Lung (tissue), 12 donors: ENCODE measurements around the gene DSN1. TPM values are rescaled to one million over a fixed set of nuclear protein-coding genes. Genes with fewer than 3 reads are reported as not detected.

ENCODE experiments used
- ATAC-seq: fragments of 200-7000 bp; cut with Tn5 transposase; one replicate; pipeline ENCODE4 v1.9.1; 2020; ENCODE audit warnings: moderate number of reproducible peaks; ENCODE audit not compliant: insufficient read depth, low FRiP score
- DNase-seq, 3 donors: peaks; one replicate each; pipeline ENCODE4 v3.0.0-alpha.2; 2013 to 2017
- H3K27ac ChIP-seq, 2 donors: one replicate each; pipeline ENCODE4 v1.5.1; 2013; ENCODE audit warnings: mild to moderate bottlenecking in 2 of 2, moderate library complexity in 2 of 2, control low read depth in 1 of 2, inconsistent platforms in 1 of 2, low read depth in 1 of 2, low read length in 1 of 2
- H3K27me3 ChIP-seq, 3 donors: one replicate each; pipeline ENCODE4 v1.5.1; 2013; ENCODE audit warnings: low read length in 2 of 3; ENCODE audit not compliant: control insufficient read depth in 3 of 3, insufficient read depth in 3 of 3
- H3K36me3 ChIP-seq, 4 donors: one replicate each; pipeline ENCODE4 v1.5.1; 2013; ENCODE audit warnings: low read length in 4 of 4, mild to moderate bottlenecking in 1 of 4, moderate library complexity in 1 of 4; ENCODE audit not compliant: control insufficient read depth in 4 of 4, insufficient read depth in 4 of 4
- H3K4me1 ChIP-seq, 5 donors: one replicate each; pipeline ENCODE4 v1.5.1; 2013; ENCODE audit warnings: low read length in 5 of 5, mild to moderate bottlenecking in 2 of 5, moderate library complexity in 1 of 5; ENCODE audit not compliant: control insufficient read depth in 5 of 5, insufficient read depth in 5 of 5
- H3K4me3 ChIP-seq: one replicate; pipeline ENCODE4 v1.5.1; 2013; ENCODE audit warnings: mild to moderate bottlenecking, control low read depth, moderate library complexity
- H3K9ac ChIP-seq, 2 donors: one replicate each; pipeline ENCODE4 v1.5.1; 2013; ENCODE audit warnings: low read length in 2 of 2, control low read depth in 1 of 2; ENCODE audit not compliant: insufficient read depth in 1 of 2
- H3K9me3 ChIP-seq, 4 donors: one replicate each; pipeline ENCODE4 v1.5.1; 2013; ENCODE audit warnings: low read length in 3 of 4, mild to moderate bottlenecking in 1 of 4, moderate library complexity in 1 of 4; ENCODE audit not compliant: control insufficient read depth in 4 of 4, insufficient read depth in 3 of 4
- WGBS, 2 donors: extraction: QIAGEN DNeasy Blood & Tissue Kit; methylation state at CpG; one replicate each; pipeline ENCODE4 v1.1.7; 2013; 5-methylcytosine and 5-hydroxymethylcytosine counted together
- polyA plus RNA-seq, 2 donors: library from polyadenylated mRNA; stranded (reverse); fragments of 200-250 nt; gene quantifications; one replicate each; pipeline ENCODE4 v1.2.1, GENCODE V29; 2013
- total RNA-seq, 2 donors: library from RNA; depleted of rRNA in 1 of 2; stranded (reverse); fragments of >200 nt in 1 of 2; gene quantifications; one replicate each; pipeline ENCODE4 v1.2.1, GENCODE V29; 2014 to 2021
- TF ChIP-seq, protein P1 (sequence below): IDR thresholded peaks from 2 replicates; pipeline ENCODE4 v1.5.1; 2012; ENCODE audit warnings: mild to moderate bottlenecking; ENCODE audit errors: control extremely low read depth, extremely low read depth
- donor health status: control.
- donor health status: control.
- donor health status: Bipolar disorder and iron deficiency.
- donor health status: healthy.
- donor health status: DM: yes; HTN: yes; CAD: no.

DSN1 gene
- total and polyA plus RNA-seq, 4 donors = 5.8 to 11.0 (median 9.7) TPM

DNA sequence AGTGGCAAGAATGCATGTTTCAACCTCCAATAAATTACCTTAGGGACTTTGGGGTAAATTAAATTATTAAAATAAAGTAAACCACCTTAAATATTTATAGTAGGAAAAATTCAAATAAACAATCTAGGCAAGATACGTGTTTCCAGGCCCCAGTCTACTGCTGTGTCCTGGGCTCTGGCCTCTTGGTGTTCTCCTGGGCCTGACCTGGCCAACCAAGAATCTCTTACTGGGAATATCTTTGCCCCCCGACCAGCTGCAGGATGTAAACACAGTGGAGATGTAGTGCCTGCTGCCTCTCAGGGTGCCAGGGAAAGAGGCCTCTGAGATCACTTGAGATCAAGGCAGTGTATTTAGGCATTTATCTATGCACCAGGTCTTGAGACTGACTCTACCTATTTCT is 11.7 kb upstream of the DSN1 start:
- TF ChIP-seq, protein P1, sequence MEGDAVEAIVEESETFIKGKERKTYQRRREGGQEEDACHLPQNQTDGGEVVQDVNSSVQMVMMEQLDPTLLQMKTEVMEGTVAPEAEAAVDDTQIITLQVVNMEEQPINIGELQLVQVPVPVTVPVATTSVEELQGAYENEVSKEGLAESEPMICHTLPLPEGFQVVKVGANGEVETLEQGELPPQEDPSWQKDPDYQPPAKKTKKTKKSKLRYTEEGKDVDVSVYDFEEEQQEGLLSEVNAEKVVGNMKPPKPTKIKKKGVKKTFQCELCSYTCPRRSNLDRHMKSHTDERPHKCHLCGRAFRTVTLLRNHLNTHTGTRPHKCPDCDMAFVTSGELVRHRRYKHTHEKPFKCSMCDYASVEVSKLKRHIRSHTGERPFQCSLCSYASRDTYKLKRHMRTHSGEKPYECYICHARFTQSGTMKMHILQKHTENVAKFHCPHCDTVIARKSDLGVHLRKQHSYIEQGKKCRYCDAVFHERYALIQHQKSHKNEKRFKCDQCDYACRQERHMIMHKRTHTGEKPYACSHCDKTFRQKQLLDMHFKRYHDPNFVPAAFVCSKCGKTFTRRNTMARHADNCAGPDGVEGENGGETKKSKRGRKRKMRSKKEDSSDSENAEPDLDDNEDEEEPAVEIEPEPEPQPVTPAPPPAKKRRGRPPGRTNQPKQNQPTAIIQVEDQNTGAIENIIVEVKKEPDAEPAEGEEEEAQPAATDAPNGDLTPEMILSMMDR = no peak
- peaks cover 2 to 34% (median 27%) of the 10 kb centered on the region in 4 donors for H3K36me3 ChIP-seq
- no peak for ATAC-seq

DNA sequence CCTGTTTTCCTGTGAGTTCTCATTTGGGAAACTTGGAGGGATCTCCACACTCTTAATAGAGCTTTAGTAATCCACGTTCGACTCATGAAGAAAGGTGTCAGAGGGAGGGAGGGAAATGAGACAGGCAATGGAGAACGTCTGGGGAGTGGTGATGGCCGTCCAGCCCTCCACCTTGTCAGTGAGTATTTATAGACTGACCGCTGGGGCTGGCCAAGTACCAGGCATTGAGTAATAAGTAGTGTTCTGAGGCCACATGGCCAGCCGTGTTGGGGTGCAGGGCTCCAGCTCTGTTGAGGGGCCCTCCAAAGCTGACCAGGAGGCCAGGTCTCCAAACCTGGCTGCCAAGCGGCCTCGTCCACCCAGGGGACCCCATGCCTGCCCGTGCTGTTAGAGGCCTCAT is 11.3 kb upstream of the DSN1 start:
- ATAC-seq (no peak), DNase-seq (no peak)
- Histone ChIP-seq H3K9me3 (no peaks in the 10 kb centered on the region), H3K36me3 (peaks cover 2 to 34% (median 28%) of the 10 kb centered on the region in 4 donors), H3K4me1 (peaks cover 0 to 2% (median 0%) of the 10 kb centered on the region in 5 donors), H3K4me3 (no peak overlapping the region), H3K27me3 (no peaks in the 10 kb centered on the region), H3K27ac (peak overlapping the region in 1 of 2 donors; percentile 35), H3K9ac (no peak overlapping the region)
- TF ChIP-seq, protein P1 = no peak
- WGBS, 2 donors = 74 to 86% methylated on average over 9 of the region's 9 CpGs

More for the DNA sequence above, 11.7 kb upstream of the DSN1 start:
- no peak overlapping the region for H3K4me3 ChIP-seq
- no peak for DNase-seq
- H3K27me3 ChIP-seq = no peaks in the 10 kb centered on the region
- H3K27ac ChIP-seq = no peak overlapping the region
- no peaks in the 10 kb centered on the region for H3K9me3 ChIP-seq
- H3K4me1 ChIP-seq = peaks cover 0 to 2% (median 0%) of the 10 kb centered on the region in 5 donors
- H3K9ac ChIP-seq = no peak overlapping the region
- WGBS, 2 donors = 81 to 89% methylated on average over 2 of the region's 2 CpGs

DNA sequence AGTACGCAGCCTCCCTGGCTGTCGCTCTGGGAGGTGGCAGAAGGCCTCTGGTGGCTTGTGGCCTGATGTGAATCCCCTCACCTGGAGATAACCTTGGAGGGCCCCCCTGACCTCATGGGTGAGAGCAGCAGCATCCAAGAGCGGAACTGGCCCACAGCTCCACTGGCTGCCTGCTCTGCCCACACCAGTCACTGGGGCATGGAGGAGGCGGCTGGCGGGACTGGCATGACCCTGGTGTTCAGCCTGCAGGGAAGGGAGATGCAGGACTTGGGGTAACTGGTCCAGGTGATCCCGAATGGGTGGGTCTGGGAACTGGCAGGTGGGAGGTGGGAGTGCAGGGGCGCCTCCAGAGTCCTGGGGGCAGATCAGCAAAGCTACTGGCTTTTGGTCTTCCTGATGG is 10.6 kb upstream of the DSN1 start:
- peaks cover 0 to 2% (median 0%) of the 10 kb centered on the region in 5 donors for H3K4me1 ChIP-seq
- no peaks in the 10 kb centered on the region for H3K9me3 ChIP-seq
- ATAC-seq (no peak), DNase-seq (no peak)
- 97% methylated on average over 7 of the region's 7 CpGs for WGBS, 2 donors
- no peak overlapping the region for H3K4me3 ChIP-seq
- TF ChIP-seq, protein P1 = no peak
- H3K27me3 ChIP-seq = no peaks in the 10 kb centered on the region
- H3K9ac ChIP-seq = no peak overlapping the region
- H3K27ac ChIP-seq = peak overlapping the region in 1 of 2 donors; percentile 35
- peaks cover 2 to 34% (median 28%) of the 10 kb centered on the region in 4 donors for H3K36me3 ChIP-seq

DNA sequence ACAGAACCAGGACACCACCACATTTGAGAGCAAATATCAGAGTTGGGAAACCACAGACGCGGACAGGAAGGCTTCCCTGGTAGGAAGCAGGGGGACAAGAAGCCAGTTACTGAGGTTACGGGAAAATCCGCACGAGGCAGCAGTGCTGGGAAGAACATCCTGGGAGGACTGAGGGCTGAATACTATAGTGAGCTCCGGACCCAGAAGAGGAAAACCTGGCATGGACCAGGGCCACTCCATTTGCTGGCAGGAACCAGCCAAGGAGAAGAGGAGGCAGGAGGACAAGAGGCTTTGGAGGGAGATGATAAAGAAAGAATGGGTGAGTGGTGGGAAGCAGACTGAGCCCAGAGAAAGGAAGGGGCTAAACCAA is 6.1 kb upstream of the DSN1 start:
- H3K4me3 ChIP-seq = no peak overlapping the region
- no peaks in the 10 kb centered on the region for H3K27me3 ChIP-seq

More for the DNA sequence above, 6.1 kb upstream of the DSN1 start:
- DNase-seq (no peak), ATAC-seq (no peak)
- Histone ChIP-seq H3K9ac (no peak overlapping the region), H3K27ac (no peak overlapping the region), H3K36me3 (peaks cover 2 to 15% (median 12%) of the 10 kb centered on the region in 4 donors), H3K9me3 (no peaks in the 10 kb centered on the region), H3K4me1 (peaks cover 0 to 19% (median 3%) of the 10 kb centered on the region in 5 donors)
- WGBS, 2 donors = 75 to 79% methylated on average over 6 of the region's 6 CpGs
- TF ChIP-seq, protein P1 = no peak
